NCI-H1694 (cell line): ENCODE measurements around the gene POPDC2.
"Not testable (repeated sequence)": the region's sequence is repeated elsewhere in the genome, so short reads cannot be mapped to it uniquely, and the experiment has no call there.

Source experiments
- DNase-seq: peaks from one replicate; lab custom pipeline; 2025; lab: John Stamatoyannopoulos, UW

POPDC2 gene, protein sequence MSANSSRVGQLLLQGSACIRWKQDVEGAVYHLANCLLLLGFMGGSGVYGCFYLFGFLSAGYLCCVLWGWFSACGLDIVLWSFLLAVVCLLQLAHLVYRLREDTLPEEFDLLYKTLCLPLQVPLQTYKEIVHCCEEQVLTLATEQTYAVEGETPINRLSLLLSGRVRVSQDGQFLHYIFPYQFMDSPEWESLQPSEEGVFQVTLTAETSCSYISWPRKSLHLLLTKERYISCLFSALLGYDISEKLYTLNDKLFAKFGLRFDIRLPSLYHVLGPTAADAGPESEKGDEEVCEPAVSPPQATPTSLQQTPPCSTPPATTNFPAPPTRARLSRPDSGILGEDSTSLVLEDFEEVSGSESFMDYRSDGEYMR

DNA sequence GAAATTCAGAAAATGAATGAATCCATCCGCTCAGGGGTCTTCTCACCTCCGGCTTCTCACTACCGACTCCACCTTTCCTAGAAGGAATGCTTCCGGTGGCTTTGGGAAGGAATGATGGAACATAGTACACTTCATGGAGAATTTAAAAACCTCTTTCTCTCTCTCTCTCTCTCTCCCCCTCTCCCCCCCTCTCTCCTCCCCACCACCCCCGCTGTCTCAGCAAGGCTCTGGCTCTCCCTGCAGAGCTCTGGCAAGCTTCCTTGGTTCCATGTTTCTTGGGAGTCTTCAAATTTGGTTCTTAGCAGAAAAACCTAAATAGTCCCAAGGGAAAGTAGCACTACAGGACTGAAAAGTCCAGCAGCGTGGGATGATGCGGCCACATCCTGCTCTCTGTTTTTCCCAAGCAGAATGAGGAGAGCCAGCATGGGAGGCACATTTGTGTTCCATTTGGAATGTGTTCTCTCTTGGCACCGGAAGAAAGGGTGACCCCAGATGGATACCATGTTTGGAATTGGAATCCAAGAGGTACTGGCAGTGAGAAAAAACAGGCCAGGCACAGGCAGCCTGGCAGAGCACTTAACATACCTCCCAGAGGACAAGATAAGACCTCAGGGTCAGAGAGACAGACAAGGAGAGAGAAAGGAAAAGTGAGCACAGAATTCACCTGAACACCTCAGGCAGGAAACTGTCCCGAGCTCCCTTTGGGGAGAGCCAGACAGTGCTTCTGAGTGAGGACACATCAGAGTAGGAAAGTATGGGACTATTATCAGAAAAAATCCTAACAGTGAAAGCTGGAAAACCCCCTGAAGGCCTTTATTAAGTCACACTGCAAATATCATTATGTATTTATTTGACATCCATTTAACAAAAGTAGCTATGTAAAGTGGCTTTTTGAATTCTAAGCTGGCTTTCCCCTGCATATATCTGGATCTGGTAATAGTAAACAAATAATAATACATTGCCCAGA is at the start of gene POPDC2:
TSS of gene POPDC2 (minus strand) at position 116 of the 967 bp plus-strand sequence. CDS start 166 bp downstream, outside the sequence.
- no peak for DNase-seq

- no peak for DNase-seq
Observed at GRCh38 chr3:119703820-119704531, 43.6 kb upstream of the POPDC2 start.

- no peak for DNase-seq
Observed at GRCh38 chr3:119702530-119703527, 42.4 kb upstream of the POPDC2 start, which contains the start of gene CFAP91. Gene CFAP91 (plus strand): TSS chr3:119703022. CDS start chr3:119703099, 77 bp downstream.

DNA sequence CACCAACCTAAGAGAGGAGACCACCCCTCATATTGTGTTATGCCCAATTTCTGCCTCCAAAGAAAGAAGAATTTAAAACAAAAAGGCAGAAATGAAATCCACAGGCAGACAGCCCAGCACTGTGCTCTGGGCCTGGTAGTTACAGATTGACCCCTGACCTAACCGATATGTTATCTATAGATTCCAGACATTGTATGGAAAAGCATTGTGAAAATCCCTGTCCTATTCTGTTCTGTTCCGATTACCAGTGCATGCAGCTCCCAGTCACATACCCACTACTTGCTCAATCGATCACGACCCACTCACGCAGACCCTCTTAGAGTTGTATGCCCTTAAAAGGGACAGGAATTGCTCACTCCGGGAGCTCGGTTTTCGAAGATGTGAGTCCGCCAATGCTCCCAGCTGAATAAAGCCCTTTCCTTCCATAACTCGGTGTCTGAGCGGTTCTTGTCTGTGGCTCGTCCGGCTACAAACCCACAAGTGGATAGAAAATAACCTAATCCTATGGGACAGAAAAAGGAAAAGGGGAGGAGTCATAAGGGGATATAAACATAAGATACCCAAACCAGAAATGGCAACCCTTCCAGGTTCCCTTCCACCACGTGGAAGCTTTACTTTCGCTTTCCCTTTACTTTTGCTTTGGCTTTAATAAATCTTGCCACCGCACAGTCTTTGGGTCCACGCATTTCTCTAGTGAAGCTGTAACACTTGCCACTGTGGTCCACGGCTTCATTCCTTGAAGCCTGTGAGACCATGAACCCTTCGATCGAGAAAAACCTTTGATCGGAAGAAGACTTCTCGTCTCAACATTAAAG is 40.7 kb upstream of the POPDC2 start:
- DNase-seq = no peak

DNA sequence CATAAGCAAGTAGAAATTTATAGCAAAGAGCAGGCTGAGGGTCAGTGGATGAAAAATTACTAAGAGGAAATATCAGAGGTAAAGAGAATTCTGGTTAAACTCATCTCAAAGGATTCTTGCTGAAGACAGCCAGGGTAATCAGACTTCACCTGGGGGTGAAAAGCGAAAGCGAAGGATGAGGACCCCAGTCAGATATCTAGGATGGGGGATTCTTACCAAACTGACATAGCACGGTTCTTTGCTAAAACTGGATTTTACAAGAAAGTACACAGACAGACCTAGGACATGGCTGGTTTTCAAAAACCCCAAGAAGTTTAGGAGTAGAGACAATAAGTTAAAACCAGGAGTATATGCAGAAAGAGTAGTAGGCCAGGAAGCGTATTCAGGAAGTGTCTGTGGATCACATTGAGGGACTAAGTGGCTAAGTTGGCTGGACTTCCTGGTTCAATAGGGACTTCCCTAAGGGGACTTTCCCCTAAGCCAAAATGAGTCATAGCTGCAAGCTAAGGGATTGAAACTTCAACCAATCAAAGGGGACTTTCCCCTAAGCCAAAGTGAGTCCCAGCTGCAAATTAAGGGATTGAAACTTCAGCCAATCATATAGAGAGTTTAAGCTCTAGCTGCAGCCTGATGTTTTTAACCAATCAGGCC is 40.0 kb upstream of the POPDC2 start:
- DNase-seq = no peak

- no peak for DNase-seq
Observed at GRCh38 chr3:119697394-119697793, 37.0 kb upstream of the POPDC2 start.

- DNase-seq = no peak
Observed at GRCh38 chr3:119695480-119695879, 35.1 kb upstream of the POPDC2 start.

DNA sequence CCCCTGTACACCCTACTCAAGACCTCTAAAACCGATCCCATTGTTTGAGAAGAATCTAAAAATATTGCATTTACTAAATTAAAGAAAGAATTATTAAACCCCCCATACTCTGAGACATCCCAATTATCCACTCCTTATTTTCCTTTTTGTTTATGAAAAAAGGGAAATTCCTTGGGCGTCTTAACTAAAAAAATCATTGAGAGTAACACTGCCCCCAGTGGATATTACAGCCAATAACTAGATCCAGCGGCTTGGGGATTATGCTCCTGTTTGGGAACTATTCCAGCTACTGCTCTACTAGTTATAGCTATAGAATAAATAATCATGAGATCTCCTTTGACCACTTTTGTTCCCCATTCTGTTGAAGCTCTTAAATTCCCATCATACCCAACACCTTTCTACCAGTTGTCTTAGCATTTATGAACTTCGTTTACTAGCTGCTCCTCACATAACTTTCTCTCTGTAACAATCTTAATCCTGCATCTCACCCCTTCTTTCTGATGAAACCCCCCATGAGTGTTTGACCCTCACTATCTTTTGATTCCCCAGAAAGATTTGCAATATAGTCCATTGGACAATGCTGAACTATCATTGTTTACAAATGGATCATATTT is 29.8 kb upstream of the POPDC2 start:
- peak; percentile 5 for DNase-seq

- no peak for DNase-seq
Observed at GRCh38 chr3:119683421-119683820, 23.0 kb upstream of the POPDC2 start.

GRCh38 chr3:119681279-119681678 is 20.9 kb upstream of the POPDC2 start:
- peak; percentile 3 for DNase-seq

DNA sequence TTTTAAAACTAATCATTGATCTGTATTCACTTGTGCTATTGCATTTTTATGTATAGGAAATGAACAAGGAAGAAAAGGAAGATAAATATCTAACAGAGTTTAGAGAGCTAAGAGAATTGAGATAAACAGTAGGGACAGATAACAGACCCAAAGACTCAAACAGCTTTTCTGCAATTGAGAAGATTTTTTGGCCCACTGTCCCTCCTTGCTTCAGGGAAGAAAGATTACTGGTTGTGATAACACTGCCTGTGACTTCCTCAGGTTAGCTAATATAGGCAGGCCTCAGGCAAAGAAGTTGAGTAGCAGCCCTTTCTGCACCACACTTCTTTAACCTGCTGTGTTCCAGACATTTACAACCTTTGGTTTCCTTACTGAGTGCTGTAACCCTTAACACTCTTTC is 19.5 kb upstream of the POPDC2 start:
- DNase-seq = no peak

- not testable (repeated sequence) for DNase-seq
Observed at GRCh38 chr3:119678209-119678608, 17.8 kb upstream of the POPDC2 start.

GRCh38 chr3:119677641-119677934 is 17.2 kb upstream of the POPDC2 start:
- DNase-seq = no peak

GRCh38 chr3:119676771-119677640 is 16.6 kb upstream of the POPDC2 start, which contains the start of gene COX17:
Gene COX17 (minus strand): TSS chr3:119677406. CDS start chr3:119677310, 96 bp downstream.
- peak; percentile 85 for DNase-seq

DNA sequence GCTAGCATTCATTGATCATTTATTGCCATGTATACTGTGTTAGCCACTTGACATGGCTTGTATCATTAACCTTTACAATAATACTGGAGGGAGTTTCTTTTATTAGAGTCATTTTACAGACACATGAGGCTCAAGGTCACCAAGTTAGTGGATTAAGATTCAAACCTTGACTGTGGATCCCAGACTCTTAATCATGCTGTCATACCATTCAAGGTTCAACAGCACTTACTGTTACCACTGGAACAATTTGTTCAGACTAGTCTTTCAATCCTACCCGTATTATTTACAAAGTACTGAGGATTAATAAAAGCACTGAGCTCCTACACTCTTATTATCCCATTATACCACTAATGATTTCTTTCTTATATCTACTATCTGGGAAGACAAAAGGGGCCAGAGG is 15.6 kb upstream of the POPDC2 start:
- no peak for DNase-seq

DNA sequence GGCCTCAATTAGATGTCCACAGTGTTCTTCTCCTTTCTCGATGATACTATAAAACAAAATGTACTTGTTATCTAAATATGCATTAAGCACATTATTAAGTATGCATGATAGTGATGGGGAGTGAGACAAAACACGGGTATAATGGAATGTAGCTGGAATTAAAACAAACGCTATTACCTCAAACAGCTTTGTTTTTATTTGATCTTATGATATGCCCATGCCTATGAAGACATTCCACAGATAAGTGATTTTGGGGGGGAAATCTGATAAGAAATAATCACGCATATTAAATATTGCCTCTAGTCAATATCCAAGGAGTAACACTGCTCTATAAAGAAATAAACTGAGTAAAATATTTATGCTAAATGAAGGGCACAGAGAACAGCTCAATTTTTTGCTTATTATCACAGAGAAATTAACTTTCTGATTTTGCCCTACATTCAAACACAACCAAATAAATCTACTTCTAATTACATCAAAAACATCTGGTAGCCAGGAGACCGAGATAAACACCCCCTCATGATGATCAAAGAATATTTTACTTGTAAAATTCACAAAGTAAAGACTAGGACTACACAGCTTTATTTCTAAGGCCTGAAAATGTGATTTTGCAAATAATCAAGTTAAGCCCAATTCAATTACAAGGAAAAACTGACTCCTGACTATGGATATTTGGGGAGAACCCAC is 14.9 kb upstream of the POPDC2 start:
- DNase-seq = no peak

DNA sequence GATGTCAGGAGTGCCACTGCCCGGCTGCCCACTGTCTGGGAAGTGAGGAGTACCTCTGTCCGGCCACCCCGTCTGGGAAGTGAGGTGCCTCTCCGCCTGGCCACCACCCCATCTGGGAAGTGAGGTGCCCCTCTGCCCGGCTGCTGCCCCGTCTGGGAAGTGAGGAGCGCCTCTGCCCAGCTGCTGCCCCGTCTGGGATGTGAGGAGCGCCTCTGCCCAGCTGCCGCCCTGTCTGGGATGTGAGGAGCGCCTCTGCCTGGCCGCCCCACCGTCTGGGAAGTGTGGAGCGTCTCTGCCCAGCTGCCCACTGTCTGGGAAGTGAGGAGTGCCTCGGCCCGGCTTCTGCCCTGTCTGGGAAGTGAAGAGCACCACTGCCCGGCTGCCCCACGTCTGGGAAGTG is 13.5 kb upstream of the POPDC2 start:
- no peak for DNase-seq
